Esophagus muscularis mucosa (tissue), 4 donors: ENCODE results near the gene EPHB2. TPM values are rescaled to one million over a fixed set of nuclear protein-coding genes. Genes with fewer than 3 reads are reported as not detected.

ENCODE experiments used
- DNase-seq: peaks from one replicate; pipeline ENCODE4 v3.0.0-alpha.2; 2017; ENCODE audit errors: extremely low spot score
- H3K27ac ChIP-seq, 4 donors: fragments of 200-600 bp; sonication (generic); replicated peaks in 1 of 4; 1 replicate in 3 of 4; 2 replicates in 1 of 4; pipeline ENCODE4 v1.5.1; 2016 to 2019; ENCODE audit warnings: mild to moderate bottlenecking in 1 of 4
- H3K27me3 ChIP-seq, 4 donors: fragments of 200-600 bp; sonication (generic); one replicate each; pipeline versions ENCODE4 v1.5.1 to v1.6.0; 2016 to 2019
- H3K36me3 ChIP-seq, 4 donors: fragments of 200-600 bp; sonication (generic); one replicate each; pipeline ENCODE4 v1.5.1; 2016 to 2019
- H3K4me1 ChIP-seq, 4 donors: fragments of 200-600 bp; sonication (generic); one replicate each; pipeline ENCODE4 v1.5.1; 2016 to 2019
- H3K4me3 ChIP-seq, 4 donors: fragments of 200-600 bp; sonication (generic); 1 replicate in 2 of 4; 2 replicates in 2 of 4; pipeline ENCODE4 v1.5.1; 2016 to 2019; ENCODE audit warnings: mild to moderate bottlenecking in 4 of 4, moderate library complexity in 1 of 4
- H3K9me3 ChIP-seq, 4 donors: fragments of 200-600 bp; sonication (generic); 1 replicate in 3 of 4; 2 replicates in 1 of 4; pipeline ENCODE4 v1.5.1; 2016 to 2019
- EP300 ChIP-seq: sonication (generic); formaldehyde crosslinking; IDR thresholded peaks from one replicate; pipeline ENCODE4 v1.6.1; 2017; ENCODE audit warnings: antibody characterized with exemption
- POLR2A ChIP-seq: fragments of 450-650 bp; IDR thresholded peaks from one replicate; pipeline ENCODE4 v1.6.1; 2017; ENCODE audit warnings: antibody characterized with exemption, moderate library complexity, mild to moderate bottlenecking, low read depth
- POLR2AphosphoS5 ChIP-seq, 2 donors: sonication (generic); formaldehyde crosslinking; IDR thresholded peaks; one replicate each; pipeline ENCODE4 v1.6.1; 2017; ENCODE audit warnings: antibody characterized with exemption in 2 of 2
- WGBS: methylation state at CpG from one replicate; pipeline ENCODE4 v1.1.5; 2018; 5-methylcytosine and 5-hydroxymethylcytosine counted together
- intact Hi-C: fragments of 100-400 bp; cut with DNase I; formaldehyde crosslinking; loops from one replicate; pipeline ENCODE4 v1.15.1; 2023
- total RNA-seq, 4 donors: library from RNA; depleted of rRNA; stranded (reverse); fragments of >200 nt; gene quantifications; one replicate each; pipeline versions ENCODE4 v1.1.0 to v1.2.1, GENCODE V29; 2016
- TF ChIP-seq, protein P1 (sequence below), 3 experiments: fragments of 200-600 bp in 2 of 3; fragments of 450-650 bp in 1 of 3; sonication (generic) in 2 of 3; IDR thresholded peaks; one replicate each; pipeline ENCODE4 v1.5.1; 2017 to 2019; ENCODE audit warnings: antibody characterized with exemption in 3 of 3, mild to moderate bottlenecking in 2 of 3, moderate library complexity in 1 of 3

The EPHB2 gene
- total RNA-seq, 4 donors from 2014 or later = 1.5 to 3.3 (median 1.9) TPM

DNA sequence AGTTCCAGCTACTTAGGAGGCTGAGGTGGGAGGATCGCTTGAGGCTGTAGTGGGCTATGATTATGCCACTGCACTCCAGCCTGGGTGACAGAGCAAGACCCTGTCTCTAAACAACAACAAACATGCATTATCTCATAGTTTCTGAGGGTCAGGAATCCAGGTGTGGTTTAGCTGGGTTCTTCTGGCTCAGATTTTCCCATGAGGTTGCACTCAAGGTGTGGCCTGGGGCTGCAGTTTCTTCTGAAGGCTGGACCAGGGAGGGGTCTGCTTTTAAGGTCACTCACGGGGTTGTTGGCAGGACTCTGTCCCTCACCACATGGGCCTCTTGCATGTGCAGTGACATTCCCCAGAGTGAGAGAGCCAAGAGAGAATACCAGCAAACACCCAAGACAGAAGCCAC, 77.0 kb downstream of the EPHB2 start:
- intact Hi-C loops = no loop called here
- no peak for DNase-seq
- H3K4me1 ChIP-seq = peaks cover 0 to 4% (median 2%) of the 10 kb centered on the region in 4 donors
- H3K27me3 ChIP-seq = no peaks in the 10 kb centered on the region
- no peak overlapping the region for H3K27ac ChIP-seq
- H3K9me3 ChIP-seq = no peaks in the 10 kb centered on the region
- H3K4me3 ChIP-seq = no peak overlapping the region
- no peaks in the 10 kb centered on the region for H3K36me3 ChIP-seq
- TF ChIP-seq EP300 (no peak), POLR2A (no peak), POLR2AphosphoS5 (IDR thresholded peaks at IDR 0.05) (no peak)
- TF ChIP-seq, protein P1, sequence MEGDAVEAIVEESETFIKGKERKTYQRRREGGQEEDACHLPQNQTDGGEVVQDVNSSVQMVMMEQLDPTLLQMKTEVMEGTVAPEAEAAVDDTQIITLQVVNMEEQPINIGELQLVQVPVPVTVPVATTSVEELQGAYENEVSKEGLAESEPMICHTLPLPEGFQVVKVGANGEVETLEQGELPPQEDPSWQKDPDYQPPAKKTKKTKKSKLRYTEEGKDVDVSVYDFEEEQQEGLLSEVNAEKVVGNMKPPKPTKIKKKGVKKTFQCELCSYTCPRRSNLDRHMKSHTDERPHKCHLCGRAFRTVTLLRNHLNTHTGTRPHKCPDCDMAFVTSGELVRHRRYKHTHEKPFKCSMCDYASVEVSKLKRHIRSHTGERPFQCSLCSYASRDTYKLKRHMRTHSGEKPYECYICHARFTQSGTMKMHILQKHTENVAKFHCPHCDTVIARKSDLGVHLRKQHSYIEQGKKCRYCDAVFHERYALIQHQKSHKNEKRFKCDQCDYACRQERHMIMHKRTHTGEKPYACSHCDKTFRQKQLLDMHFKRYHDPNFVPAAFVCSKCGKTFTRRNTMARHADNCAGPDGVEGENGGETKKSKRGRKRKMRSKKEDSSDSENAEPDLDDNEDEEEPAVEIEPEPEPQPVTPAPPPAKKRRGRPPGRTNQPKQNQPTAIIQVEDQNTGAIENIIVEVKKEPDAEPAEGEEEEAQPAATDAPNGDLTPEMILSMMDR (IDR thresholded peaks at IDR 0.05) = no peak
- WGBS = 93% methylated on average over 1 of the region's 2 CpGs

DNA sequence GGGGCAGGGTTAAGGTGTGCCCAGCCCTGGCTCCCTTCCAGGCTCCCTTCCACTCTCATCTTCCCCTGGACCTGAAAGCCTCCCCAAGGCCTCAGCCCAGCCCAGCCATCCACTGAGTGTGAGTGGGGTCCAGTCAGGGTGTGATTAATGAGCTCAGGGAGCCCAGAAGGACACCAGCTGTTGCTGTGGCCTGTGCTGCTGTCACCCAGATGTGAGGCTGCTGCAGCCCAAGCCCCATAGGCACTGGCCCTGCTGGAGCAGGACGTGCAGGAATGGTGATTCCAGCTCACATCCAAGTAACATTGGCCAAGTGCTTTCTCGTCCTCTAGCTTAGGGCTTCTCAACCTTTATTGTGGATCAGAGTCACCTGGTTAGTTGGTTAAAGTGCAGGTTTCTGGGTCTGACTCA, 77.6 kb downstream of the EPHB2 start:
- intact Hi-C loops = no loop called here

DNA sequence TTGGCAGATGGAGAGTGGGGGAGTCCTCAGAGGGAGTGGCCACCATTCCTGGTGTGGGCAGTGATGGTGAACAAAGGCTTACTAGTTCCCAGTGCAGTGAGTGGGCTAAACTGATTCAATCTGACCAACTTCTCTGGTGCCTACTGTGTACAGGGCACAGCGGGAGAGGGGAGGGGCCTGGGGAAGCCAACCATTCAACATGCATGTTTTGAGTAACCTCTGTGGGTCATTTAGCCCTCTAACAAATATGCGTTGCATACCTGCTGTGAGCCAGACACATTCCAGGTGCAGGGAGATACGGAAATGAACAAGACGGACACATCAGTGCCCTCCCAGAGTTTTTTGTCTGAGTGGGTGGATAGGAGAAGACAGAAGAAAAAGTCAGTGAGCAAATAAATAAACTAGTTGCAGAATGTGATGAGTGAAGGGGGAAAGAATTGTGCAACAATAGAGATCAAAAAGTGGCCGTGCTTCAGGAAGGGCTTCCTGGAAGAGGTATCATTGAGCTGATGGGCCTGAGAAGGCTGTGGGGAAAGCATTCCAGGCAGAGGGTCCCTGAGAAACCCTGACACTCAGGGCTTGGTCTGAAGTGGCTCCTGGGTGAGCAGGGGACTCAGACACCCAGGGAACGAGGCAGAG, 78.8 kb downstream of the EPHB2 start:
- 94% methylated on average over 6 of the region's 6 CpGs for WGBS
- intact Hi-C loops = no loop called here
- TF ChIP-seq POLR2A = no peak
- TF ChIP-seq POLR2AphosphoS5 (IDR thresholded peaks at IDR 0.05) = no peak
- TF ChIP-seq, protein P1 (IDR thresholded peaks at IDR 0.05) = no peak
- no peak for TF ChIP-seq EP300
- no peak for DNase-seq
- no peaks in the 10 kb centered on the region for H3K9me3 ChIP-seq
- H3K27ac ChIP-seq = no peak overlapping the region
- peaks cover 0 to 8% (median 4%) of the 10 kb centered on the region in 4 donors for H3K4me1 ChIP-seq
- H3K4me3 ChIP-seq = no peak overlapping the region
- H3K36me3 ChIP-seq = no peaks in the 10 kb centered on the region
- no peaks in the 10 kb centered on the region for H3K27me3 ChIP-seq

More for the DNA sequence above, 77.6 kb downstream of the EPHB2 start:
- Histone ChIP-seq H3K4me3 (no peak overlapping the region), H3K27ac (no peak overlapping the region), H3K9me3 (no peaks in the 10 kb centered on the region), H3K27me3 (no peaks in the 10 kb centered on the region), H3K4me1 (peaks cover 0 to 4% (median 2%) of the 10 kb centered on the region in 4 donors), H3K36me3 (no peaks in the 10 kb centered on the region)
- 94% methylated on average over 2 of the region's 2 CpGs for WGBS
- TF ChIP-seq, protein P1 (IDR thresholded peaks at IDR 0.05) = no peak
- no peak for TF ChIP-seq POLR2AphosphoS5 (IDR thresholded peaks at IDR 0.05)
- TF ChIP-seq EP300 = no peak
- no peak for TF ChIP-seq POLR2A
- no peak for DNase-seq

DNA sequence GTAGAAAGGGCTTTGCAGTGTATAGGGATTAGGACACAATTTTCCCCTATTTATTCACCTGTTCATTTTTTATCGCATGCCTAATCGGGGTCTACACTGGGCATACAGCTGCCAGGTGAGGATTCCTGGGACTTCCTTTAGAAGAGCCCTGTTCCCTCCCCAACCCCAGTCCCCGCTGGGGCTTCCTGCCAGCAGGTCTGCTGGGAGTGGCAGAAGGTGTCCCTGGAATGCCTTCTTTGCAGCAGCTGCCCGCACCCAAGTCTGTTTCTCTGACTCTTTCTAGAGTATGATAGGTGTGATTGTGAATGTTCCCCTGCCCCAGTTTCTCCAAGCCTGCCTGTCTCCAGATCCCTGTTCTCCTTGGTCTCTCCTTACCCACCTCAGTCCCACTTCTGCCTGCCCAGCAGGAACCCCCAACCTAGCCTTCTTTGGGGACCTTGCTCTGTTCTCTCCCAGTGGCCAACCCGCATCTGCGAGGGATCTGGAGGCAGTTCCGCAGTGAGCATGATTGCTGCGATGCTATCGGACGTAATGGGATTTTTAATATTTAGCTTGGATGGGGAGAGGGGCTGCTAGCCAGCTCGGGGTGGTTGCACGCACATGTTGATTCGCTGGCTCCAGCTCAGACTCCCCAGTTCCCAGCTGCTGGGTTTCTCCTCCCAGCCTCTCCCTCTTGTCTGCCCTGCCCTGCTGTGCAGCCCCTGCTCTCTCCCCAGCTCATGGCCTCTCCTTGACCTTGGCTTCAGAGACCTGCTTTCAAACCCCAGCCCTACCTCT, 79.8 kb downstream of the EPHB2 start:
- intact Hi-C loops = no loop called here
- Histone ChIP-seq H3K27ac (no peak overlapping the region), H3K4me1 (peaks cover 0 to 15% (median 10%) of the 10 kb centered on the region in 4 donors), H3K4me3 (no peak overlapping the region), H3K36me3 (no peaks in the 10 kb centered on the region), H3K9me3 (no peaks in the 10 kb centered on the region), H3K27me3 (no peaks in the 10 kb centered on the region)
- WGBS = 64% methylated on average over 13 of the region's 13 CpGs
- DNase-seq = no peak
- TF ChIP-seq POLR2A (no peak), POLR2AphosphoS5 (IDR thresholded peaks at IDR 0.05) (no peak), EP300 (no peak)
- TF ChIP-seq, protein P1 (IDR thresholded peaks at IDR 0.05) = no peak
